Chondrocyte (in vitro differentiated cells): ENCODE results near the gene CHID1. TPM values are rescaled to one million over a fixed set of nuclear protein-coding genes. Genes with fewer than 3 reads are reported as not detected.

Experiments used
- DNase-seq: peaks from one replicate; pipeline ENCODE4 v3.0.0; 2021; ENCODE audit warnings: mixed read lengths, low spot score
- H3K27ac Mint-ChIP-seq: one replicate; pipeline ENCODE4 v1.8.0; 2021; ENCODE audit warnings: mild to moderate bottlenecking, moderate library complexity, mixed read lengths; ENCODE audit not compliant: unreplicated experiment
- H3K27me3 Mint-ChIP-seq: 2 replicates; pipeline ENCODE4 v1.8.0; 2021; ENCODE audit warnings: low read depth, mixed read lengths
- H3K36me3 Mint-ChIP-seq: 2 replicates; pipeline ENCODE4 v1.8.0; 2021; ENCODE audit warnings: low read depth, mixed read lengths
- H3K4me1 Mint-ChIP-seq: 2 replicates; pipeline ENCODE4 v1.8.0; 2021; ENCODE audit warnings: low read depth, mild to moderate bottlenecking, mixed read lengths
- H3K4me3 Mint-ChIP-seq: one replicate; pipeline ENCODE4 v1.8.0; 2021; ENCODE audit warnings: mild to moderate bottlenecking, moderate library complexity, mixed read lengths; ENCODE audit not compliant: unreplicated experiment
- H3K9me3 Mint-ChIP-seq: 2 replicates; pipeline ENCODE4 v1.8.0; 2021; ENCODE audit warnings: low read depth, mixed read lengths
- CTCF ChIP-seq: fragments of 200-600 bp; sonication (generic); IDR thresholded peaks from 2 replicates; pipeline ENCODE4 v1.5.0; 2021; ENCODE audit warnings: antibody characterized with exemption, mild to moderate bottlenecking, moderate library complexity
- total RNA-seq: library from RNA; stranded (reverse); gene quantifications from 3 replicates; pipeline ENCODE4 v1.2.1, GENCODE V29; 2021

The CHID1 gene
- total RNA-seq, 1 donor from 2014 or later: 90.3 TPM

GRCh38 chr11:848380-848931 is 62.2 kb downstream of the CHID1 start:
- peak; percentile 85 for TF ChIP-seq CTCF
- Mint-ChIP-seq H3K27me3 (no peaks in the 10 kb centered on the region), H3K27ac (no peak overlapping the region), H3K36me3 (no peaks in the 10 kb centered on the region), H3K9me3 (no peaks in the 10 kb centered on the region), H3K4me1 (peaks cover 35% of the 10 kb centered on the region), H3K4me3 (no peak overlapping the region)
- DNase-seq: no peak

GRCh38 chr11:847876-848275 is 62.7 kb downstream of the CHID1 start:
- H3K27me3 Mint-ChIP-seq: no peaks in the 10 kb centered on the region
- no peak for TF ChIP-seq CTCF
- H3K9me3 Mint-ChIP-seq: no peaks in the 10 kb centered on the region
- DNase-seq: no peak
- H3K4me1 Mint-ChIP-seq: peaks cover 38% of the 10 kb centered on the region
- H3K36me3 Mint-ChIP-seq: no peaks in the 10 kb centered on the region
- H3K27ac Mint-ChIP-seq: no peak overlapping the region
- no peak overlapping the region for H3K4me3 Mint-ChIP-seq

GRCh38 chr11:846496-847098 is 64.0 kb downstream of the CHID1 start:
- TF ChIP-seq CTCF: no peak
- peaks cover 38% of the 10 kb centered on the region for H3K4me1 Mint-ChIP-seq
- H3K36me3 Mint-ChIP-seq: no peaks in the 10 kb centered on the region
- H3K9me3 Mint-ChIP-seq: no peaks in the 10 kb centered on the region
- no peak overlapping the region for H3K4me3 Mint-ChIP-seq
- H3K27me3 Mint-ChIP-seq: no peaks in the 10 kb centered on the region
- no peak for DNase-seq
- peak overlapping the region; percentile 17 for H3K27ac Mint-ChIP-seq

GRCh38 chr11:845872-846495 is 64.6 kb downstream of the CHID1 start:
- Mint-ChIP-seq H3K27ac (peak overlapping the region; percentile 65), H3K36me3 (no peaks in the 10 kb centered on the region), H3K27me3 (no peaks in the 10 kb centered on the region), H3K9me3 (no peaks in the 10 kb centered on the region), H3K4me1 (peaks cover 42% of the 10 kb centered on the region), H3K4me3 (peak overlapping the region; percentile 60)
- DNase-seq: no peak
- TF ChIP-seq CTCF: no peak

- Mint-ChIP-seq H3K36me3 (peaks cover 3% of the 10 kb centered on the region), H3K27me3 (no peaks in the 10 kb centered on the region), H3K27ac (peak overlapping the region; percentile 85), H3K4me3 (peak overlapping the region; percentile 60), H3K9me3 (no peaks in the 10 kb centered on the region), H3K4me1 (peaks cover 52% of the 10 kb centered on the region)
- peak; percentile 57 for TF ChIP-seq CTCF
- no peak for DNase-seq
These were observed 65.6 kb downstream of the CHID1 start for GRCh38 chr11:844693-845644.
